ENCODE results near the gene LARP1. TPM values are rescaled to one million over a fixed set of nuclear protein-coding genes. Genes with fewer than 3 reads are reported as not detected.

LARP1 gene
- total and polyA plus RNA-seq, 9 donors: 38.1 to 249 (median 146) TPM

DNA sequence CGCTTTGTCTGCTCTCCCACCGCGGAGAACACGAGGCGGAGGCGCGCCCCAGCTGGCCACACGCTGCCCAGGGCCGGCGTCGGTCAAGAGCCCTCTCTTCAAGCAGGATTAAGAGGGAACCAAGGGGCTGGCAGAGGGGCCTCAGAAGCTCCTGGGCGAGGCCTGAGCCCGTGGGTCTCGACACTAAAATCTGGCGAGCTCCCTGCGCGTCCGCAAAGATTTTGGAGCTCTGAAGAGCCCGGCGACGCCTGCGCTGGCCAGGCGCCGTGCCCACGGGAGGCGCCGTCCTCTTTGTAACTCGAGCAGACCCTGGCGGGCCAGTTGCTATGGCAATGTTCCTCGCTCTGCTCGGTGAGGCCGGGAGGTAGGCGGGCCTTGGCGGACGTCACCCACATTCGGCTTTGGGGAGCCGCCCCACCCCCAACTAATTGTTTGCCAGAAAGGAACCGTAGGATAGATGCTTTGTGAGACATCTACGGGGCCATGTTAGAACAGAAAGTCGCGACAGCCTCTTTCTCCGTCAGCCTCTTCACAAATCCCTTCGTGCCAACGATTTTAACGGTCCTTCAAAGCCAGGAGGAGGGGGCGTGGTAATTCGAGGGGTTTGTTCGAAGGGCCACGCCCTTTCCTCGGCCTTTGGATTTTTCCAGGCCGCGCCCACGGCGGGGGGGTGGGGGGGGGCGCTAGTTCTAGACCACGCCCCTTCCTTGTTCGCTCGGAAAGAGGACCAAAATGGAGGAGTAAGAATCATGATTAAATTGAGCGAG lies 102.5 kb downstream of the LARP1 start:
- Histone ChIP-seq H3K27ac (peak overlapping the region; percentile 94 to 99), H3K4me3 (peak overlapping the region; percentile 63), H3K27me3 (no peaks in the 10 kb centered on the region), H3K4me1 (ENCODE audit: insufficient read depth) (peaks cover 11% of the 10 kb centered on the region), H3K9me3 (no peaks in the 10 kb centered on the region), H3K36me3 (no peaks in the 10 kb centered on the region)
- DNase-seq: peak; percentile 97 to 99 (median 98)
- TF ChIP-seq EP300 (IDR thresholded peaks at IDR 0.05) (no peak), CTCF (IDR thresholded peaks at IDR 0.05) (peak; percentile 1 to 25 (median 18)), POLR2A (IDR thresholded peaks at IDR 0.05) (peak; percentile 70)
- intact Hi-C loops (cut with DNase I): loop anchor here (5.0 to 10.0 kb wide), 2 partner anchors 100 to 103 kb away; partner anchors contain the start of gene LARP1 (in 4 of the 4)
- WGBS, 3 donors: 0% methylated on average over 58 to 59 of the region's 59 CpGs

- intact Hi-C loops (cut with DNase I): loop anchor here (5.0 to 10.0 kb wide), 2 partner anchors 101 to 104 kb away; partner anchors contain the start of gene LARP1 (in 4 of the 4)
- Histone ChIP-seq H3K27me3 (no peaks in the 10 kb centered on the region), H3K9me3 (no peaks in the 10 kb centered on the region), H3K4me1 (ENCODE audit: insufficient read depth) (peaks cover 11% of the 10 kb centered on the region), H3K27ac (peak within 1 kb of the TSS; percentile 94 to 99), H3K36me3 (no peaks in the 10 kb centered on the region), H3K4me3 (peak within 1 kb of the TSS; percentile 63)
- WGBS, 3 donors: 0 to 1% (median 0%) methylated on average over 61 to 65 of the region's 65 CpGs
- TF ChIP-seq POLR2A (IDR thresholded peaks at IDR 0.05) (peak; percentile 91), CTCF (IDR thresholded peaks at IDR 0.05) (peak in 1 of 3 donors; percentile 28), EP300 (IDR thresholded peaks at IDR 0.05) (no peak)
- DNase-seq: peak; percentile 98 to 99 (median 99)
Observed at GRCh38 chr5:154858297-154858971, 103.3 kb downstream of the LARP1 start, which contains the start of gene CNOT8. Gene CNOT8, plus strand, starts transcription at chr5:154858627. Its CDS starts 4,652 bp downstream, at chr5:154863279.

DNA sequence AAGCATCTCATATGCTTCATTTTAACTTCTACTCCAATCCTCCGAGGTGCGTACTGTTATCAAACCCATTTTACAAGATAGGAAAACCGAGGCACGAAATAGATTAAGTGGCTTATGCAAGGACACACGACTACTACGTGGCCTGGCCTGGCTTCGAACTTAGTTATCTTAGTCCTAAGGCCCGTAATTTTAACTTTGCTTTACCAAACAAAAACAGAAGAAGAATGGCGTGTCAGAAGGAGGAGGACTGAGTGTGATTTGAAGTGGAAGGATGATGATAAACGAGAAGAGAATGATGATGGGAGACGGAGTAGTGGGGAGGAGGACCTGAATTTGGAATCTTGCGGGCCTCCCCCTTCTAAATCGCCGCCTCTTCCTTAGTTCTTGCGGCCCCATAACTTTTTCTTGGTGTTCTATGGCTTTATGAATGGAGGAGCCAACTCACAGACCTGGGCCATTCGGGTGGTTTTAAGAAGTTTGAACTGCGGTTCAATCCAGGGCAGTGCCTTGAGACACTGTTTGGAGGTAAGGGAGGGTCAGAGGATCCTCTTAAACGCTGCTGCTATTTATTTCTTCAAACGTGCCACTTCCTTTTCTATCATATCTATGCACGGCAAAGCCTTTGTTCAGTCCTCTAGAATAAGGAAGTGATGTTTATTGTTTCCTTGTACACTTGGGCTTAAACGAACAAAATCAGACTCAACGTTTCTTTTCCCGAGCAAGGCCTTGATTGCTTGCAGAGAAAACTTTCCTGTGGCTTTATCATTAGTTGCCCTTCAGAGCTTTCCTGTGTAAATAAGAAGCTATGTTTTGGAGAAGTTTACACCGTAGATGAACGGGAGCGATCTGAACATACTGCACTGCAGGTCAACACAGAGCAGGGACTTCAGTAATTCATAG lies 104.0 kb downstream of the LARP1 start:
- no peaks in the 10 kb centered on the region for H3K9me3 ChIP-seq
- TF ChIP-seq CTCF (IDR thresholded peaks at IDR 0.05) (no peak), POLR2A (IDR thresholded peaks at IDR 0.05) (no peak), EP300 (IDR thresholded peaks at IDR 0.05) (no peak)
- H3K27me3 ChIP-seq: no peaks in the 10 kb centered on the region
- intact Hi-C loops (cut with DNase I): loop anchor here (5.0 to 10.0 kb wide), 2 partner anchors 102 to 104 kb away; partner anchors contain the start of gene LARP1 (in 4 of the 4)
- peaks cover 11% of the 10 kb centered on the region for H3K4me1 ChIP-seq (ENCODE audit: insufficient read depth)
- H3K27ac ChIP-seq: peak overlapping the region; percentile 94 to 99
- H3K36me3 ChIP-seq: no peaks in the 10 kb centered on the region
- no peak for DNase-seq
- H3K4me3 ChIP-seq: peak overlapping the region; percentile 63
- WGBS, 3 donors: 0 to 1% (median 1%) methylated on average over 26 of the region's 26 CpGs
